Measurements from ENCODE around the gene CAPN1.

Gene CAPN1

DNA sequence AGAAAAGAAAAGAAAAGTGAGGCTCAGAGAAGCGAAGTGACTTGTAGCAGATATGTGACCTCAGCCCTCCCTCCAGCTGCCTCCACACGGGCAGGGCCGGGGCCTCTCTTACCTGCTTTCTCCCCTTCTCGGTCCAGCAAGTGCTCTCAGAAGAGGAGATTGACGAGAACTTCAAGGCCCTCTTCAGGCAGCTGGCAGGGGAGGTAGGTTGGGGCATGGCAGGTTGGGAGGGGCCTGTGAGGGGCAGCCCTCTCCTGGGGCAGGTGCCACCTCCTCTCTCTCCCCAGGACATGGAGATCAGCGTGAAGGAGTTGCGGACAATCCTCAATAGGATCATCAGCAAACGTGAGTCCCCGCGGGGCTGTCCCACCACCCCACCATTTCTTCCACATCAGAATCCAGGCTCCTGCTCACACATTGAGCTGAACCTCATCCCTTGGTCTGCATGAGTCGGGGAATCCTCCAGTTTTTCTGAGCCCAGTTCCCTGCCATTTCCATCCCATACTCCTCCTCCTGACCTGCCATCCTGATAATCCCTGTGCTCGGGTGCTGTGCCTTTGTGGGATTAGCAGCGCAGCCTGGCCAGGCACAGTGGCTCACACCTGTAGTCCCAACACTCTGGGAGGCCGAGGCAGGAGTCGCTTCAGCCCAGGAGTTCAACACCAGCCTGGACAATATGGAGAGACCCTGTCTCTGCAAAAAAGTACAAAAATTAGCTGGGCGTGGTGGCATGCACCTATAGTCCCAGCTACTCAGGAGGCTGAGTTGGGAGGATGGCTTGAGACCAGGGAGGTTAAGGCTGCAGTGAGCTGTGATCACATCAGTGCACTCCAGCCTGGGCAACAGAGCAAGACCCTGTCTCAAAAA, 26.4 kb downstream of the CAPN1 start:
- no peak overlapping the region for H3K27ac ChIP-seq (ENCODE audit: low read depth, low read length)
- no peaks in the 10 kb centered on the region for H3K27me3 ChIP-seq (ENCODE audit: control insufficient read depth in 5 of 5, insufficient read depth in 4 of 5, low read length in 5 of 5)
- H3K4me3 ChIP-seq (ENCODE audit: low read depth in 1 of 5, low read length in 5 of 5) = no peak overlapping the region
- H3K9ac ChIP-seq (ENCODE audit: low read length in 5 of 5) = no peak overlapping the region
- H3K4me1 ChIP-seq (ENCODE audit: control insufficient read depth in 5 of 5, insufficient read depth in 5 of 5, low read length in 5 of 5) = no peaks in the 10 kb centered on the region
- H3K36me3 ChIP-seq (ENCODE audit: control insufficient read depth in 5 of 5, insufficient read depth in 5 of 5, low read length in 5 of 5) = peaks cover 0 to 85% (median 67%) of the 10 kb centered on the region in 5 donors
- no peaks in the 10 kb centered on the region for H3K9me3 ChIP-seq (ENCODE audit: control insufficient read depth in 5 of 5, low read length in 5 of 5)

DNA sequence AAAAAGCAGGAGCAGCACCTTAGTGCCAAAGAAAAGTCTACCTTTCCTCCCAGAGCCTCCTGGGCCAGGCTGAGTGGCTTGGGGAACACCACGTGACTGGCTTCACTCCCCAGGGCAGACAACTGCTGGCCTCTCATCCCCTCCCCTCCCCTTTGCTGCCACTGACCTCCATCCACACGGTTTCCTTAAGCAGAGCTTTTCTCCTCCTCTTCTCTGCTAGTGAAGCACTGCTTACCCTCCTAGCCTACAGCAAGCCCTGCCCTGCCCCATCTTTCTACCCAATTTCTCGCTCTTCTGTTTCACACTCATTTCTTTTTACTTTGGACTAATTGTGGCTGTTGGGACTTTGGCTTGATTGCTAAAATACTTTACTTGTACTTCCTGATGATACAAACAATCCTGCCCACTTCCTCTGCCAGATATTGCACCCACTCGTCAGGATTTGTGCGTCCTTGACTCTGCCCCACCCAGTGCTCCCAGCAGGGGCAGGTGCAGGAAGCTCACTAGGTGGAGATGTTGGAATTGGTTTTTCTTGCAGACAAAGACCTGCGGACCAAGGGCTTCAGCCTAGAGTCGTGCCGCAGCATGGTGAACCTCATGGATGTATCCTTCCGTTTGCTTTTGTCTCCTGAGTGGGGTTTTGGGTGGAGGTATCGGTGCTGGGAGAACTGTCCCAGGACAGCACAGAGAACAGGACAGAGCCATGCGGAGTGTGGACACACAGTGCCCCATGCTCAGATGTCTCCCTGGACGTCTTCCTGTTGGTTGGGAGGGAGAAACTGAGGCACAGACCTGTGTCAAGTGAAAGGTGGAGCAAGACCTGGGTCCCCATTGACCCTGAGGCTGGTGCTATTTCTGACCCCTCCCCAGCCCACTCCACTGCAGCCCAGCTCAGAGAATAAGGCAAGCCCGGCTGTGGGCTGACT, 27.3 kb downstream of the CAPN1 start:
- H3K36me3 ChIP-seq (ENCODE audit: control insufficient read depth in 5 of 5, insufficient read depth in 5 of 5, low read length in 5 of 5) = peaks cover 0 to 80% (median 62%) of the 10 kb centered on the region in 5 donors
- no peak overlapping the region for H3K27ac ChIP-seq (ENCODE audit: low read depth, low read length)
- no peaks in the 10 kb centered on the region for H3K9me3 ChIP-seq (ENCODE audit: control insufficient read depth in 5 of 5, low read length in 5 of 5)
- no peaks in the 10 kb centered on the region for H3K27me3 ChIP-seq (ENCODE audit: control insufficient read depth in 5 of 5, insufficient read depth in 4 of 5, low read length in 5 of 5)
- H3K4me3 ChIP-seq (ENCODE audit: low read depth in 1 of 5, low read length in 5 of 5) = no peak overlapping the region
- no peak overlapping the region for H3K9ac ChIP-seq (ENCODE audit: low read length in 5 of 5)
- H3K4me1 ChIP-seq (ENCODE audit: control insufficient read depth in 5 of 5, insufficient read depth in 5 of 5, low read length in 5 of 5) = peaks cover 0 to 3% (median 0%) of the 10 kb centered on the region in 5 donors

- H3K36me3 ChIP-seq (ENCODE audit: control insufficient read depth in 5 of 5, insufficient read depth in 5 of 5, low read length in 5 of 5) = peaks cover 0 to 72% (median 61%) of the 10 kb centered on the region in 5 donors
Measured at GRCh38 chr11:65209711-65210360, 28.1 kb downstream of the CAPN1 start.

DNA sequence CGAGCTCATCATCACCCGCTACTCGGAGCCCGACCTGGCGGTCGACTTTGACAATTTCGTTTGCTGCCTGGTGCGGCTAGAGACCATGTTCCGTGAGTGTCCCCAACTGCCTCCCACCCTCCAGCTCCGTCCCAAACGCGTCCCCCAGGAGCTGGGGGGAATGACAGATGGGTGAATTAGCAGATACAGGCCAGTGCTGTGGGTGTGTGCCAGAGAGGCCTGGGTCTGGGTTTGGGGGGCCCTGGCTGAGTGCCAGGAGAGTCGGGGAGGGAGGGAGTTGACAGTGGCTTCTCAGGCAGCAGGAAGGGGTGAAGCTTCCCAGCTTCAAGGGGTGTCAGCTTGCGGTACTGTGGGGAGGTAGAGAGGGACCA, 28.6 kb downstream of the CAPN1 start:
- Histone ChIP-seq H3K4me3 (ENCODE audit: low read depth in 1 of 5, low read length in 5 of 5) (no peak overlapping the region), H3K36me3 (ENCODE audit: control insufficient read depth in 5 of 5, insufficient read depth in 5 of 5, low read length in 5 of 5) (peaks cover 0 to 67% (median 59%) of the 10 kb centered on the region in 5 donors), H3K9me3 (ENCODE audit: control insufficient read depth in 5 of 5, low read length in 5 of 5) (no peaks in the 10 kb centered on the region), H3K27me3 (ENCODE audit: control insufficient read depth in 5 of 5, insufficient read depth in 4 of 5, low read length in 5 of 5) (no peaks in the 10 kb centered on the region), H3K4me1 (ENCODE audit: control insufficient read depth in 5 of 5, insufficient read depth in 5 of 5, low read length in 5 of 5) (peaks cover 0 to 3% (median 0%) of the 10 kb centered on the region in 5 donors), H3K9ac (ENCODE audit: low read length in 5 of 5) (no peak overlapping the region), H3K27ac (ENCODE audit: low read depth, low read length) (no peak overlapping the region)

More at GRCh38 chr11:65209711-65210360, 28.1 kb downstream of the CAPN1 start:
- no peaks in the 10 kb centered on the region for H3K9me3 ChIP-seq (ENCODE audit: control insufficient read depth in 5 of 5, low read length in 5 of 5)
- no peaks in the 10 kb centered on the region for H3K27me3 ChIP-seq (ENCODE audit: control insufficient read depth in 5 of 5, insufficient read depth in 4 of 5, low read length in 5 of 5)
- H3K9ac ChIP-seq (ENCODE audit: low read length in 5 of 5) = no peak overlapping the region
- H3K4me1 ChIP-seq (ENCODE audit: control insufficient read depth in 5 of 5, insufficient read depth in 5 of 5, low read length in 5 of 5) = peaks cover 0 to 3% (median 0%) of the 10 kb centered on the region in 5 donors
- H3K27ac ChIP-seq (ENCODE audit: low read depth, low read length) = no peak overlapping the region
- no peak overlapping the region for H3K4me3 ChIP-seq (ENCODE audit: low read depth in 1 of 5, low read length in 5 of 5)

DNA sequence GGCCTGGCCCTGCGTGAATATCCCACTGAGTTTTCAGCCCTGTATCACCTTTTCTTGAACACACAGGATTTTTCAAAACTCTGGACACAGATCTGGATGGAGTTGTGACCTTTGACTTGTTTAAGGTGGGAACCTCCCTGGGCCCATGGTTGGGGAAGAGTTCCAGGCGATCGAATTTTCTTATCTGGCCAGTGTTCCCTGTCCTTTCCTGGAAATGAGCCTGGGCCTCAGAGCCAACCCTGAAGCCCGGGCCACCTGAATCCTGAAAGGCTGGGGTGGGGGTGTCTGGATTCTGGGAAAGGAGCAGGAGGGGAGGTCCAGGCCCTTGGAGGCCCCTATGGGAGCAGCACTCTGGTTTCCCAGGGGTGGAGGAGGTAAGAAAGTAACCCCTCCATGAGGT, 29.0 kb downstream of the CAPN1 start:
- peaks cover 0 to 3% (median 0%) of the 10 kb centered on the region in 5 donors for H3K4me1 ChIP-seq (ENCODE audit: control insufficient read depth in 5 of 5, insufficient read depth in 5 of 5, low read length in 5 of 5)
- peaks cover 0 to 63% (median 55%) of the 10 kb centered on the region in 5 donors for H3K36me3 ChIP-seq (ENCODE audit: control insufficient read depth in 5 of 5, insufficient read depth in 5 of 5, low read length in 5 of 5)
- H3K27ac ChIP-seq (ENCODE audit: low read depth, low read length) = no peak overlapping the region
- no peak overlapping the region for H3K9ac ChIP-seq (ENCODE audit: low read length in 5 of 5)
- no peaks in the 10 kb centered on the region for H3K27me3 ChIP-seq (ENCODE audit: control insufficient read depth in 5 of 5, insufficient read depth in 4 of 5, low read length in 5 of 5)
- no peaks in the 10 kb centered on the region for H3K9me3 ChIP-seq (ENCODE audit: control insufficient read depth in 5 of 5, low read length in 5 of 5)
- H3K4me3 ChIP-seq (ENCODE audit: low read depth in 1 of 5, low read length in 5 of 5) = no peak overlapping the region

GRCh38 chr11:65211293-65212105, 29.8 kb downstream of the CAPN1 start:
- peaks cover 0 to 55% (median 47%) of the 10 kb centered on the region in 5 donors for H3K36me3 ChIP-seq (ENCODE audit: control insufficient read depth in 5 of 5, insufficient read depth in 5 of 5, low read length in 5 of 5)
- no peaks in the 10 kb centered on the region for H3K9me3 ChIP-seq (ENCODE audit: control insufficient read depth in 5 of 5, low read length in 5 of 5)
- H3K27me3 ChIP-seq (ENCODE audit: control insufficient read depth in 5 of 5, insufficient read depth in 4 of 5, low read length in 5 of 5) = no peaks in the 10 kb centered on the region
- H3K9ac ChIP-seq (ENCODE audit: low read length in 5 of 5) = no peak overlapping the region
- H3K4me1 ChIP-seq (ENCODE audit: control insufficient read depth in 5 of 5, insufficient read depth in 5 of 5, low read length in 5 of 5) = peaks cover 0 to 3% (median 0%) of the 10 kb centered on the region in 5 donors
- H3K27ac ChIP-seq (ENCODE audit: low read depth, low read length) = no peak overlapping the region
- H3K4me3 ChIP-seq (ENCODE audit: low read depth in 1 of 5, low read length in 5 of 5) = no peak overlapping the region

- H3K27me3 ChIP-seq (ENCODE audit: control insufficient read depth in 5 of 5, insufficient read depth in 4 of 5, low read length in 5 of 5) = no peaks in the 10 kb centered on the region
- no peak overlapping the region for H3K4me3 ChIP-seq (ENCODE audit: low read depth in 1 of 5, low read length in 5 of 5)
- no peaks in the 10 kb centered on the region for H3K9me3 ChIP-seq (ENCODE audit: control insufficient read depth in 5 of 5, low read length in 5 of 5)
- peaks cover 0 to 47% (median 42%) of the 10 kb centered on the region in 5 donors for H3K36me3 ChIP-seq (ENCODE audit: control insufficient read depth in 5 of 5, insufficient read depth in 5 of 5, low read length in 5 of 5)
- peaks cover 0 to 3% (median 0%) of the 10 kb centered on the region in 5 donors for H3K4me1 ChIP-seq (ENCODE audit: control insufficient read depth in 5 of 5, insufficient read depth in 5 of 5, low read length in 5 of 5)
- H3K9ac ChIP-seq (ENCODE audit: low read length in 5 of 5) = no peak overlapping the region
- H3K27ac ChIP-seq (ENCODE audit: low read depth, low read length) = no peak overlapping the region
Measured at GRCh38 chr11:65212226-65212801, 30.6 kb downstream of the CAPN1 start.

- no peak overlapping the region for H3K9ac ChIP-seq (ENCODE audit: low read length in 5 of 5)
- H3K4me1 ChIP-seq (ENCODE audit: control insufficient read depth in 5 of 5, insufficient read depth in 5 of 5, low read length in 5 of 5) = peaks cover 0 to 3% (median 0%) of the 10 kb centered on the region in 5 donors
- H3K4me3 ChIP-seq (ENCODE audit: low read depth in 1 of 5, low read length in 5 of 5) = no peak overlapping the region
- peaks cover 0 to 36% (median 34%) of the 10 kb centered on the region in 5 donors for H3K36me3 ChIP-seq (ENCODE audit: control insufficient read depth in 5 of 5, insufficient read depth in 5 of 5, low read length in 5 of 5)
- no peak overlapping the region for H3K27ac ChIP-seq (ENCODE audit: low read depth, low read length)
- peaks cover 0 to 6% (median 0%) of the 10 kb centered on the region in 5 donors for H3K27me3 ChIP-seq (ENCODE audit: control insufficient read depth in 5 of 5, insufficient read depth in 4 of 5, low read length in 5 of 5)
- H3K9me3 ChIP-seq (ENCODE audit: control insufficient read depth in 5 of 5, low read length in 5 of 5) = no peaks in the 10 kb centered on the region
Measured at GRCh38 chr11:65213322-65214211, 31.8 kb downstream of the CAPN1 start.
